K562 (cell line): ENCODE results near the gene TP53TG5. TPM values are rescaled to one million over a fixed set of nuclear protein-coding genes. Genes with fewer than 3 reads are reported as not detected.

Source experiments
- ATF4 ChIP-seq: fragments of 450-650 bp; formaldehyde crosslinking; IDR thresholded peaks from 2 replicates; pipeline ENCODE4 v1.4.0; 2022; ENCODE audit warnings: mild to moderate bottlenecking, moderate library complexity
- CREBBP ChIP-seq: IDR thresholded peaks from one replicate; pipeline ENCODE4 v1.6.1; 2012; ENCODE audit warnings: low read depth, mild to moderate bottlenecking, control low read depth, inconsistent platforms, low read length
- E2F8 ChIP-seq: fragments of 450-650 bp; IDR thresholded peaks from 2 replicates; pipeline ENCODE4 v1.7.1; 2018; ENCODE audit warnings: mild to moderate bottlenecking, low read depth; ENCODE audit not compliant: partially characterized antibody
- NR0B1 ChIP-seq: fragments of 450-650 bp; IDR thresholded peaks from one replicate; pipeline ENCODE4 v1.6.1; 2018; ENCODE audit warnings: mild to moderate bottlenecking, moderate library complexity; ENCODE audit not compliant: partially characterized antibody
- NRF1 ChIP-seq, 2 experiments: fragments of 450-650 bp; IDR thresholded peaks in 1 of 2; conservative IDR thresholded peaks in 1 of 2; 2 replicates each; pipeline ENCODE4 v1.6.1; 2014; ENCODE audit warnings: mild to moderate bottlenecking in 2 of 2
- PTTG1 ChIP-seq: fragments of 450-650 bp; IDR thresholded peaks from 2 replicates; pipeline ENCODE4 v1.6.1; 2016; ENCODE audit warnings: low read depth, mild to moderate bottlenecking, missing genetic modification characterization, missing compliant biosample characterization
- RAD51 ChIP-seq: fragments of 450-650 bp; IDR thresholded peaks from 2 replicates; pipeline ENCODE4 v1.7.1; 2016; ENCODE audit warnings: low read depth, mild to moderate bottlenecking, borderline replicate concordance
- YY1 ChIP-seq, 3 experiments: IDR thresholded peaks; 2 replicates each; pipeline ENCODE4 v1.6.1; 2011; ENCODE audit warnings: low read length in 2 of 3, mild to moderate bottlenecking in 2 of 3, moderate library complexity in 2 of 3, borderline replicate concordance in 1 of 3, control low read depth in 1 of 3, low read depth in 1 of 3; ENCODE audit not compliant: insufficient read depth in 3 of 3, insufficient replicate concordance in 2 of 3, control insufficient read depth in 1 of 3, insufficient read length in 1 of 3; ENCODE audit errors: extremely low read depth in 1 of 3
- polyA plus RNA-seq, 8 experiments: library from polyadenylated mRNA; depleted of rRNA in 4 of 8; stranded (reverse) in 5 of 8; unstranded in 3 of 8; fragments of >200 nt; fragmentation: Nextera tagmentation in 2 of 8; fragmentation: Illumina TruSeq in 1 of 8; extraction: Ambion mirVana in 2 of 8; extraction: Trizol in 1 of 8; gene quantifications; 2 replicates each; pipeline versions ENCODE4 v1.2.1 to v1.2.3, GENCODE V29; 2011 to 2014; ENCODE audit warnings: inconsistent platforms in 1 of 8, missing spikeins in 1 of 8
- total RNA-seq, 7 experiments: library from RNA; depleted of rRNA in 6 of 7; stranded (reverse); fragments of >200 nt in 6 of 7; fragmentation: Illumina TruSeq in 2 of 7; extraction: Trizol in 2 of 7; gene quantifications; 2 replicates each; pipeline versions ENCODE4 v1.2.1 to v1.2.3, GENCODE V29; 2011 to 2021; ENCODE audit warnings: low replicate concordance in 1 of 7

Gene TP53TG5
- total and polyA plus RNA-seq, 9 of the 15 experiments (the other 6 are each of a cell fraction or from before 2014, with no cell fraction given): 0.04 to 0.05 (median 0.04) TPM; not detected in 6

- TF ChIP-seq ATF4 (CRISPR knock-in tag) (no peak), NR0B1 (no peak), RAD51 (peak; percentile 42; the same call in 1 of the 2 replicates), CREBBP (no peak), NRF1 (conservative IDR thresholded peaks at IDR 0.05 in 1 of 2, IDR thresholded peaks at IDR 0.05 in 1 of 2) (peak; percentile 72 to 73), PTTG1 (tag) (no peak), YY1 (IDR thresholded peaks at IDR 0.05; ENCODE audit: borderline replicate concordance in 1 of 3, control insufficient read depth in 1 of 3, extremely low read depth in 1 of 3, insufficient read depth in 3 of 3, insufficient read length in 1 of 3, insufficient replicate concordance in 2 of 3, low read depth in 1 of 3, low read length in 2 of 3) (peak in 1 of 3 experiments; percentile 17), E2F8 (peak; percentile 85)
These were observed 4.6 kb downstream of the TP53TG5 start (continued) for GRCh38 chr20:45373353-45374100.
